ENCODE results near the gene DPH5.

GRCh38 chr1:100982793-100983192 is 42.8 kb downstream of the DPH5 start:
- TF ChIP-seq CTCF (IDR thresholded peaks at IDR 0.05; ENCODE audit: insufficient read depth, low read length, poor library complexity, severe bottlenecking), result no peak
- TF ChIP-seq EZH2phosphoT487 (conservative IDR thresholded peaks at IDR 0.05; ENCODE audit: low read length), result no peak

Measured in SU-DHL-6 (cell line).